Bronchial smooth muscle cell (primary cell): ENCODE measurements around the gene GJB2. TPM values are rescaled to one million over a fixed set of nuclear protein-coding genes. Genes with fewer than 3 reads are reported as not detected.

Source experiments
- total RNA-seq: library from RNA; depleted of rRNA; stranded (reverse); fragments of >200 nt; gene quantifications from 2 replicates; pipeline ENCODE4 v1.2.1, GENCODE V29; 2014

The GJB2 gene
- total RNA-seq, result 1.3 and 2.2 TPM in 2 replicates

DNA sequence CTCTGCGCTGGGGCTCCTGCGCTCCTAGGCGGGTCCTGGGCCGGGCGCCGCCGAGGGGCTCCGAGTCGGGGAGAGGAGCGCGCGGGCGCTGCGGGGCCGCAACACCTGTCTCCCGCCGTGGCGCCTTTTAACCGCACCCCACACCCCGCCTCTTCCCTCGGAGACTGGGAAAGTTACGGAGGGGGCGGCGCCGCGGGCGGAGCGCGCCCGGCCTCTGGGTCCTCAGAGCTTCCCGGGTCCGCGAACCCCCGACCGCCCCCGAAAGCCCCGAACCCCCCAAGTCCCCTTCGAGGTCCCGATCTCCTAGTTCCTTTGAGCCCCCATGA lies at the start of gene GJB2:
Gene GJB2, minus strand, starts transcription at position 103 of the 326 bp plus-strand sequence. CDS start 3,357 bp downstream, outside the sequence.

GRCh38 chr13:20231839-20232555 lies 39.3 kb upstream of the GJB2 start, which contains the start of gene GJB6:
GJB6 (minus strand) TSS chr13:20232319; CDS start chr13:20223480, 8,839 bp downstream.

GRCh38 chr13:20160306-20161274 lies 32.1 kb downstream of the GJB2 start, which contains the start of gene GJA3:
GJA3 (minus strand) TSS chr13:20161052; CDS start chr13:20143288, 17,764 bp downstream.

Other genes starting within 250 kb of the GJB2 start
- 36.7 and 40.2 TPM in 2 replicates for gene ZMYM2, start 234.2 kb downstream of the GJB2 start, total RNA-seq
- gene GJA3, start 31.9 kb downstream of the GJB2 start, total RNA-seq, result 15.8 and 21.3 TPM in 2 replicates
- gene GJB6, start 39.4 kb upstream of the GJB2 start, total RNA-seq, result 0.09 TPM in 1 of 2 replicates, not detected in the other